Measurements from ENCODE around the gene DDTL. TPM values are rescaled to one million over a fixed set of nuclear protein-coding genes. Genes with fewer than 3 reads are reported as not detected.

Gene DDTL
- total RNA-seq, 4 donors from 2014 or later = 0.67 to 9.9 (median 6.3) TPM; not detected in 1

DNA sequence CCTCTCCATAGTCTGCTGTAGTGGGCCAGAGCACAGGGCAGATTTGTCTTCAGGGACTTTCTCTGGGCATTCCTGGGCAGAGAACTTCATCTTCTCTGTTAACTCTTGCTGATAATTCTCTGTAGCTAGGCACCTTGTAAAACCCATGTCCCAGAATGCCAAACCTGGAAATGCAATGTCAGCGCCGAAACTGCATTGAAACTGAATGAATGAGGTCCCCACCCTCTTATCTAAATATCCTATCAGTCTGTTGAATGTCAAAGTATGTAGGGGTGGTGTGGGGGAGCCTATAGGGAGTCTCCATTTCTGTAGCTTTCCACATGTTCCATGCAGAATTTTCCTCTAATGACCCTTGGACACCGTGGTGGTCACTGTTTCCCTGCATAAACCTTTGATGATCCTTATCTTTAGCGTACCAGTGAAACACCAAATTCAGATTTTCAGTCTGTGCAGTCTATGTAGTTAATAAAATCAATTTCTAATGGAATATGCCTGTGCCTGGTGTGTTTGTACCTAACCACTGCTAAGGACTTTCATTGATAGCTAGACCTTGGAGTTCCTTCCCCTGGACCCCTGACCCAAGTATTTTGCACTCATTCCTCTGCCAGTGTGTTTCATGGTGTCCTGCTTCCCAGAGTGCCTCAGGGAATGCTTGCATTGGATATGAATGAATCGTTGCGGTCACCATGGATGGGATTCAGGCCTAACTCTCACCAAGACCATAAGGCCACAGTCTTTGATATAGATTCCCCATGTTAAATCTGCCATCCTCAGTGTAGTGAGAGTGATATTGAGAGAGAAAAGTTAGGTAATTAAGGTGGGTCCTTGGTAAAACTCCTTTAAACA lies 41.9 kb downstream of the DDTL start:
- Histone ChIP-seq H3K9me3 (no peaks in the 10 kb centered on the region), H3K27ac (no peak overlapping the region), H3K4me3 (no peak overlapping the region), H3K4me1 (peaks cover 0 to 8% (median 2%) of the 10 kb centered on the region in 4 donors), H3K36me3 (no peaks in the 10 kb centered on the region), H3K27me3 (no peaks in the 10 kb centered on the region)
- DNase-seq = no peak
- TF ChIP-seq, protein P1, sequence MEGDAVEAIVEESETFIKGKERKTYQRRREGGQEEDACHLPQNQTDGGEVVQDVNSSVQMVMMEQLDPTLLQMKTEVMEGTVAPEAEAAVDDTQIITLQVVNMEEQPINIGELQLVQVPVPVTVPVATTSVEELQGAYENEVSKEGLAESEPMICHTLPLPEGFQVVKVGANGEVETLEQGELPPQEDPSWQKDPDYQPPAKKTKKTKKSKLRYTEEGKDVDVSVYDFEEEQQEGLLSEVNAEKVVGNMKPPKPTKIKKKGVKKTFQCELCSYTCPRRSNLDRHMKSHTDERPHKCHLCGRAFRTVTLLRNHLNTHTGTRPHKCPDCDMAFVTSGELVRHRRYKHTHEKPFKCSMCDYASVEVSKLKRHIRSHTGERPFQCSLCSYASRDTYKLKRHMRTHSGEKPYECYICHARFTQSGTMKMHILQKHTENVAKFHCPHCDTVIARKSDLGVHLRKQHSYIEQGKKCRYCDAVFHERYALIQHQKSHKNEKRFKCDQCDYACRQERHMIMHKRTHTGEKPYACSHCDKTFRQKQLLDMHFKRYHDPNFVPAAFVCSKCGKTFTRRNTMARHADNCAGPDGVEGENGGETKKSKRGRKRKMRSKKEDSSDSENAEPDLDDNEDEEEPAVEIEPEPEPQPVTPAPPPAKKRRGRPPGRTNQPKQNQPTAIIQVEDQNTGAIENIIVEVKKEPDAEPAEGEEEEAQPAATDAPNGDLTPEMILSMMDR (IDR thresholded peaks at IDR 0.05) = no peak
- TF ChIP-seq POLR2A (IDR thresholded peaks at IDR 0.05) = no peak

DNA sequence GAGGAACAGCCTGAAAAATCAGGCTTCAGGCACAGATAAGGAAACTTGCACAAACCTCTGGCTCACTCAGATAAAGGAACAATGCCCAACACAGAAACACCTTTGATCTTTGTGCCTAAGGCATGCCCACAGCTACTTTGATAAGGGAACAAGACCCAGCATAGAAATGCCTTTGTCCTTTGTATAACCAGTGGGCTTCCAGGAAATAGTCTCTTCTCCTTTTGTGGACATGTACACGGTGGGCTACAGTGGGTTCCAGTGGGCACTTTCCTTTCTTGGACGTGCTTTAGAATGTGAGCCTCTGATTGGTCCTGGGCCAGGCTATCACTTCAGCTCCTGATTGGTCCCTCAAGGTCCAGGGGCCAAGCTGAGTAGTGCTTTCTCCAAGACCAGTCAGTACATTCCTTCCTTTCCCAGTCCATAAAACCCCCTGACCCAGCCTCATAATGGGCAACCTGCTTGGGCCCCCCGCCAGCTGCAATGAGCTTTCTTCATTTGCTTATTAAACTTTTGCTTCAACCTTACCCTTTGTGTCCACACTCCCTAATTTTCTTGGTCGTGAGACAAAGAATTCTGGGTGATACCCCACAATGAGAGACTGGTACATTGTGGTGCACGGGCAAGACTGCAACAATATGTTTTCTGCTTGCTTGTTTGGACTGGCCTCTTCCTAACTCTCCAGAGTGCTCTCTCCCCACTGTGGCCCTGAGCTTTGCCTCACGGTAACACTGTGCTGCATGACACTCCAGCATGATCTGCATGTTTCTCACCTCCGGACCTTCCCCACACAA lies 42.7 kb downstream of the DDTL start:
- Histone ChIP-seq H3K4me1 (peaks cover 0 to 8% (median 2%) of the 10 kb centered on the region in 4 donors), H3K4me3 (no peak overlapping the region), H3K27ac (no peak overlapping the region), H3K36me3 (no peaks in the 10 kb centered on the region), H3K9me3 (no peaks in the 10 kb centered on the region), H3K27me3 (no peaks in the 10 kb centered on the region)
- TF ChIP-seq, protein P1 (IDR thresholded peaks at IDR 0.05) = no peak
- TF ChIP-seq POLR2A (IDR thresholded peaks at IDR 0.05) = no peak
- no peak for DNase-seq

DNA sequence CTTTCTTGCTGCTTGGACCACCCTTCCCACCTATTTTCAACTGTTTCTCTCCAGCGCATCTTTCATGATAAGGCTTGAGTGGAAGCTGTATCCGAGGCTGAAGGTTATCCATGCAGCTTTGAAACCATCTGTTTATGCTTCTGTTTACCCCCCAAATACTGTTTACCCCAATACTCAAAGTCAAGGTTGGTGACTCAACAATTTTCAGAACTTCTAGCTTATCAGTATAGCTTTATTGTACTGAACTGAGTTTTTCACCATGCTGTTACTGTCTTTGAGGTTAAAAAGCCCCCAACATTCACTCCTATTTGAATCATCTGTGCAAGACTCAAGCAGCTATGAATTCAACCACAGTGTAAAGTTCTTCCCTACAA lies 43.3 kb downstream of the DDTL start:
- Histone ChIP-seq H3K27me3 (no peaks in the 10 kb centered on the region), H3K9me3 (no peaks in the 10 kb centered on the region), H3K27ac (no peak overlapping the region), H3K4me3 (no peak overlapping the region), H3K36me3 (no peaks in the 10 kb centered on the region), H3K4me1 (peaks cover 0 to 8% (median 2%) of the 10 kb centered on the region in 4 donors)
- TF ChIP-seq, protein P1 (IDR thresholded peaks at IDR 0.05) = no peak
- no peak for TF ChIP-seq POLR2A (IDR thresholded peaks at IDR 0.05)
- no peak for DNase-seq

DNA sequence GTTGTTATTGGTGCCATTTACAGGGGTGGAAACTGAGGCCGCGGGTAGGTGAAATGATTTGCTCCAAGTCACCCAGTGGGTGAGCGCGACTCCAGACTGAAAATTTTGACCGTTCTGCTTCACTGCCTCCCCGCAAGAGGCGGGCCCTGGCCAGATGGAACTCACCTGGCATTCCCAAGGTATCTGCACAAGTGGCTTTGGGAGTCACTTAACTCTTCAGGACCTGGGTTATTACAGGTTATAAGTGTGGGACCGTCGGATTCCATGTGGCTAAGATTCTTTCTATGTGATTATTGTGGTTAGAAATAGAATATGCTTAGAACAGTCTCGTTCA lies 45.0 kb downstream of the DDTL start:
- peak overlapping the region; percentile 71 to 95 (median 91) for H3K4me3 ChIP-seq
- H3K9me3 ChIP-seq = no peaks in the 10 kb centered on the region
- no peaks in the 10 kb centered on the region for H3K36me3 ChIP-seq
- no peaks in the 10 kb centered on the region for H3K27me3 ChIP-seq
- H3K4me1 ChIP-seq = peaks cover 0 to 8% (median 2%) of the 10 kb centered on the region in 4 donors
- no peak for TF ChIP-seq POLR2A (IDR thresholded peaks at IDR 0.05)
- TF ChIP-seq, protein P1 (IDR thresholded peaks at IDR 0.05) = no peak
- H3K27ac ChIP-seq = peak overlapping the region; percentile 79 to 89 (median 84)
- no peak for DNase-seq

DNA sequence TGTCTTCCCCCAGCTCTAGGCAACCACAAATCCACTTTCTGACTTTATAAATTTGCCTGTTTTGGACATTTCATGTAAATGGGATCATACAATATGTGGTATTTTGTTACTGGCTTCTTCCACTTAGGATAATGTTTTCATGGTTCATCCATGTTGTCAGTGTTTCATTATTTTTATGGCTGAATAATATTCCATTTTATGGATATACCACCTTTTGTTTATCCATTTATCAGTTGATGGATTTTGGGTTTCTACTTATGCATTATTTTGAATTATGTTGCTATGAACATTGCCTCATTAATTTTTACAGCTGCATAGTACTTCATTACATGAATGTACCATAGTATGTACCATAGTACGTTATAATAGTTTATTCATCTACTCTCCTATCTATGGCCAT lies 49.5 kb downstream of the DDTL start:
- H3K27me3 ChIP-seq = no peaks in the 10 kb centered on the region
- H3K4me3 ChIP-seq = no peak overlapping the region
- H3K36me3 ChIP-seq = no peaks in the 10 kb centered on the region
- H3K4me1 ChIP-seq = peaks cover 0 to 8% (median 2%) of the 10 kb centered on the region in 4 donors
- H3K27ac ChIP-seq = no peak overlapping the region
- DNase-seq = no peak
- no peak for TF ChIP-seq POLR2A (IDR thresholded peaks at IDR 0.05)
- TF ChIP-seq, protein P1 (IDR thresholded peaks at IDR 0.05) = no peak
- no peaks in the 10 kb centered on the region for H3K9me3 ChIP-seq
